Right lobe of liver (tissue), 4 donors: ENCODE measurements around the gene HHAT.

ENCODE experiments used
- CTCF ChIP-seq, 4 donors: fragments of 200-600 bp in 3 of 4; fragments of 450-650 bp in 1 of 4; IDR thresholded peaks; one replicate each; pipeline versions ENCODE4 v1.5.1 to v1.8.0; 2016 to 2022; ENCODE audit warnings: antibody characterized with exemption in 4 of 4, mild to moderate bottlenecking in 2 of 4
- POLR2A ChIP-seq: fragments of 450-650 bp; IDR thresholded peaks from one replicate; pipeline ENCODE4 v1.6.1; 2017; ENCODE audit warnings: antibody characterized with exemption, mild to moderate bottlenecking
- donor health status: DM: no; HTN: no; CAD: no.
- donor health status: DM: no; HTN: no; CAD: no.
- donor health status: DM: no; HTN: yes; CAD: no.

- TF ChIP-seq CTCF (IDR thresholded peaks at IDR 0.05) (no peak), POLR2A (no peak)
Observed at GRCh38 chr1:210588946-210589345, 260.2 kb downstream of the HHAT start.
